WI38 (cell line): Measurements from ENCODE around the gene NTHL1.
"Not testable (repeated sequence)": the region's sequence is repeated elsewhere in the genome, so short reads cannot be mapped to it uniquely, and the experiment has no call there.

ENCODE experiments used
- H3K4me3 ChIP-seq: 2 replicates; pipeline ENCODE4 v1.5.1; 2011; ENCODE audit warnings: low read depth, mild to moderate bottlenecking, control low read depth, low read length
- TF ChIP-seq, protein P1 (sequence below): IDR thresholded peaks from 2 replicates; pipeline ENCODE4 v1.5.1; 2012; ENCODE audit warnings: low read depth, mild to moderate bottlenecking, control low read depth, low read length

The NTHL1 gene

DNA sequence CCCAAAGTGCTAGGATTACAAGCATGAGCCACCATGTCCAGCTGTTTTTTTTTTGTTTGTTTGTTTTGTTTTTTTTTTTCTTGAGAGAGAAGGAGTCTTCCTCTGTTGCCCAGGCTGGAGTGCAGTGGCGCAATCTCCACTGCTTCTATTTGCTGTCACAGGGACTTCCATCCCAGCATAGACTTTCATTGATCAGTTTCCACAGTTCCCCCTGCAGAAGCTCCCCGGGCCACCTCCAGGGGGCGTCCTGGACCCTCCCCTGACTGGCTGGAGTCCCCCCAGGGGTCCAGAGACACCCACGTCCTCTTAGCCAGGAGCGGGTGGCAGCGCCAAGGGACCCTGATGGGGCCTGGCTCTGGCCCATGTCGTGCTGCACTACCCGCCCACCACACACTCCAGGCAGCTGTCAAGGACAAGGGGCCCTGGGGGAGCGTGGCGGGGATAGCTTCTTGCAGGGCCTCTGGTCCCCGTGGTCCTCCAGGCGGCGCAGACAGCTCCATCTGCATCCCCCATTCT lies 31.2 kb downstream of the NTHL1 start:
- TF ChIP-seq, protein P1, sequence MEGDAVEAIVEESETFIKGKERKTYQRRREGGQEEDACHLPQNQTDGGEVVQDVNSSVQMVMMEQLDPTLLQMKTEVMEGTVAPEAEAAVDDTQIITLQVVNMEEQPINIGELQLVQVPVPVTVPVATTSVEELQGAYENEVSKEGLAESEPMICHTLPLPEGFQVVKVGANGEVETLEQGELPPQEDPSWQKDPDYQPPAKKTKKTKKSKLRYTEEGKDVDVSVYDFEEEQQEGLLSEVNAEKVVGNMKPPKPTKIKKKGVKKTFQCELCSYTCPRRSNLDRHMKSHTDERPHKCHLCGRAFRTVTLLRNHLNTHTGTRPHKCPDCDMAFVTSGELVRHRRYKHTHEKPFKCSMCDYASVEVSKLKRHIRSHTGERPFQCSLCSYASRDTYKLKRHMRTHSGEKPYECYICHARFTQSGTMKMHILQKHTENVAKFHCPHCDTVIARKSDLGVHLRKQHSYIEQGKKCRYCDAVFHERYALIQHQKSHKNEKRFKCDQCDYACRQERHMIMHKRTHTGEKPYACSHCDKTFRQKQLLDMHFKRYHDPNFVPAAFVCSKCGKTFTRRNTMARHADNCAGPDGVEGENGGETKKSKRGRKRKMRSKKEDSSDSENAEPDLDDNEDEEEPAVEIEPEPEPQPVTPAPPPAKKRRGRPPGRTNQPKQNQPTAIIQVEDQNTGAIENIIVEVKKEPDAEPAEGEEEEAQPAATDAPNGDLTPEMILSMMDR, result peak; percentile 38; the same call in 1 of the 2 replicates
- no peak overlapping the region for H3K4me3 ChIP-seq

DNA sequence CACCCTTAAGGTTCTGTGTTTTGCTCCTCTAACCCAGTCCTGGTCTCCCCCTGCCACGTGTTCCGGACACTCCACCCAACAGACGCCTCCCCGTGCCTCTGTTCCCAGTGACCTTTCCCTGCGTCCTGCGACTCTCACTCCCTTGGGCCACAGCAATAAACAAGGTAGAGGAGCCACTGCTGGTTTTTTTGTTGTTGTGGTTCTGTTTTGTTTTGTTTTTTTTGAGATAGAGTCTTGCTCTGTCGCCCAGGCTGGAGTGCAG lies 31.8 kb downstream of the NTHL1 start:
- TF ChIP-seq, protein P1, result no peak
- H3K4me3 ChIP-seq, result no peak overlapping the region

DNA sequence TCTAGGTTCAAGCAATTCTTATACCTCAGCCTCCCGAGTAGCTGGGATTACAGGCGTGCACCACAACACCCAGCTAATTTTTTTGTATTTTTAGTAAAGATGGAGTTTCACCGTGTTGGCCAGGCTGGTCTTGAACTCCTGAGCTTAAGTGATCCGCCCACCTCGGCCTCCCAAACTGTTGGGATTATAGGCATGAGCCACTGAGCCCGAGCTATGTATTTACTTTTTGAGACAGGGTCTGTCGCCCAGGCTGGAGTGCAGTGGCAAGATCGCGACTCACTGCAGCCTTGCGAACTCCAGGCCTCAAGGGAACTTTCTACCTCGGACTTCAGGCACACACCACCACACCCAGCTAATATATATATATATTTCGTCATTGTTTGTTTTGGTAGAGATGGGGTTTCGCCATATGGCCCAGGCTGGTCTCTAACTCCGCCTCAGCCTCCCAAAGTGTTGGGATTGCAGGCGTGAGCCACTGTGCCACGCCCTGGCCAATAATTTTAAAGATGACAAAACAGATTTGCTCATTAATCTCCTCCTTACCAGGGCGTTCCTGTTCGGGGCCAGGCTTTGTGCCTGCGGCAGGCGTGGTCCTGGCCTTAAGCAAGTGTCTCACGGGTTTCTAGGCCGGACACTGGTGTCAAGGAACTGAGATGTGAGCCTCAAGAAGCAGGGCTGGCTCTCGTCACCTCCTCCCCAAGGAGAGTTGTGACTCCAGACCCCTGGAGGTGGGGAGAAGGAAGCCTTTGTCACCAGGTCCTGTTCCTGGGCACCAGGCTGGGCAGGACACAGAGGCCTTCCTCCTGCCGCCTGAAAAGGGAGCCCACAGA lies 32.3 kb downstream of the NTHL1 start:
- H3K4me3 ChIP-seq, result no peak overlapping the region
- TF ChIP-seq, protein P1, result no peak

DNA sequence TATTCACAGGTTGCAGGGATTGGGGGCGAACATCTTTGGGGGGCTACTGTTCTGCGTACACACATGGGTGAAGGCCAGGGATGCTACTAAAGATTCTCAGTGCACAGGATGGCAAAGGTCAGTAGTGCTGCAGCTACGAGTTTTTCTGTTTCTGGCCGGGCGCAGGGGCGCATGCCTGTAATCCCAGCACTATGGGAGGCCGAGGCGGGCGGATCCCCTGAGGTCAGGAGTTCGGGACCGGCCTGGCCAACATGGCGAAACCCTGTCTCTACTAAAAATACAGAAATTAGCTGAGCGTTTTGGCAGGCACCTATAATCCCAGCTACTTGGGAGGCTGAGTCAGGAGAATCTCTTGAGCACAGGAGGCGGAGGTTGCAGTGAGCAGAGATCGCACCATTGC lies 34.1 kb downstream of the NTHL1 start:
- TF ChIP-seq, protein P1, result no peak
- no peak overlapping the region for H3K4me3 ChIP-seq

DNA sequence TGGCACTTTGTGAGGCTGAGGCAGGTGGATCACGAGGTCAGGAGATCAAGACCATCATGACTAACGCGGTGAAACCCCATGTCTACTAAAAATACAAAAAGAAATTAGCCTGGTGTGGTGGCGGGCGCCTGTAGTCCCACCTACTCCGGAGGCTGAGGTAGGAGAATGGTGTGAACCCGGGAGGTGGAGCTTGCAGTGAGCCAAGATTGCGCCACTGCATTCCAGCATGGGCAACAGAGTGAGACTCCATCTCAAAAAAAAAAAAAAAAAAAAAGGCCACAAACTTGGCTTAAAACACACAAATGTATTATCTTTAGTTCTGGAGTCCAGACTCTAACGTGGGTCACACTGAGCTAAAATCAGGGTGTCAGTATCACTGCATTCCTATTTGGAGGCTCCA lies 35.9 kb downstream of the NTHL1 start:
- H3K4me3 ChIP-seq, result not testable (repeated sequence)

DNA sequence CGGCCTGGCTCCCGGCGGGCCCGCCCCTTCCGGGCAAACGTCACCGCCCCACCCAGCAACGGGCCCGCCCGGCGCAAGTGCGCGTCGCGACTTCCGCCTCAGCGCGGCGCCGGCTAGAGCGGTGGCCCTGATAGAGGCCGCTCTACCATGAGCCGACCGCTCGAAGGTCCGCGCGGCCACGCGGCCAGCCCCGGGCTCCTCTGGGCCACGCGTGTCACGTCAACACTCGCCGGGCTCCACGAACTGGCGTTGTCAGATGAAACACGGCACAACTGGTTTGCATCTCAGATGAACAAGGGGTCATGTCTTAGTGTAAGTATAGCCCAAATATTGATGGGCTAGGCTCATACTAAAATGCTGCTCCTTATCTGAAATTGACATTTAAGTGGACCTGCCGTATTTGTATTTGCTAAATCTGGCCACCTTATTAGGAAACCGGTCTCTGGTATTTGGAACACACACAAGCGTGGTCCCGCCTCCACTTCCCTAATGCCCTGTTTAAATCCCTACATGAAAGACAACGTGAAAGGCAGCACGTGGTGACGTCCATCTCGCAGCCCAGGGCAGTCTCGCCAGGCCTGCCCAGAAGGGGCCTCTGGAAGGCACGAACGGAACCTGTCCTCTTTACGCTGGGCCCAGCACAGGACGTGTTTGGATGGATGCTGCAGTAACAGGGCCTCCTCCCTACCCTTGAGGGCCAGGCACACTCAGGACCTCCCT lies 37.7 kb downstream of the NTHL1 start, which contains the start of gene ZNF598:
TSS of gene ZNF598 (minus strand) at position 31 of the 720 bp plus-strand sequence.
- peak within 1 kb of the TSS; percentile 84 for H3K4me3 ChIP-seq
- TF ChIP-seq, protein P1, result no peak

DNA sequence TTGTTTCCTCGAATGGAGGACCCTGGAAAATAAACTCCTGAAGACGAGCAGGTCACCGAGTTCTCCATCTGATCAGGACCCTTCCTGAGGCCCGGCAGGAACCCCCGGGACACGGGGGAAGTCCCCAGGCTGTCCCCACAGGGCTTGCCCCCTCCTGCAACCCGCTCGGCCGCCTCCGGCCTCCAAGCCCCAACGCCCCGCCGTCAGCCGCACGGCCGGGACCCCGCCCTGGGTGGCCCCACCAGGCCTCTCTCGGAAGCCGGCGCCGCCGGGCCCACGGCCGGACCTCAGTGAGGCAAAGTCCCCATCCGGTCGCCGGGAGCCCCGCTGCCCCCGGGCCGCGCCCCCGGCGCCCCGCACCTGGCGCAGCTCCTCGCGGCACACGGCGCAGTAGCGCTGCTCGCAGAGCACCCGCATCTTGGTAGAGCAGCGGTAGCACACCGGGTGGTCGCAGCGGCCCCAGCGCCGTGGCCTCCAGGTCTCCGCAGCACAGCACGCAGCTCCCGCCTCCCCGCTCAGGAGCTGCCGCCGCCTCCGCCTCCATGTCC lies 38.4 kb downstream of the NTHL1 start:
- TF ChIP-seq, protein P1, result no peak
- peak overlapping the region; percentile 84 for H3K4me3 ChIP-seq
